Activated T-cell treated with anti-CD3 and anti-CD28 coated beads, Interleukin-2, amount 50 U/mL, for 24 hours (primary cell): ENCODE results near the gene ENDOD1.
"Not testable (repeated sequence)": the region's sequence is repeated elsewhere in the genome, so short reads cannot be mapped to it uniquely, and the experiment has no call there.

Experiments
- DNase-seq: peaks from one replicate; pipeline ENCODE4 v3.0.0-alpha.2; 2020
- H3K27ac Mint-ChIP-seq: 2 replicates; pipeline ENCODE4 v1.8.0; 2020; ENCODE audit warnings: mild to moderate bottlenecking, mixed read lengths
- H3K27me3 Mint-ChIP-seq: 2 replicates; pipeline ENCODE4 v1.8.0; 2020; ENCODE audit warnings: mixed read lengths
- H3K36me3 Mint-ChIP-seq: 2 replicates; pipeline ENCODE4 v1.8.0; 2020; ENCODE audit warnings: low read depth, mixed read lengths
- H3K4me1 Mint-ChIP-seq: 2 replicates; pipeline ENCODE4 v1.8.0; 2020; ENCODE audit warnings: low read depth, mixed read lengths
- H3K4me3 Mint-ChIP-seq: 2 replicates; pipeline ENCODE4 v1.8.0; 2020; ENCODE audit warnings: mild to moderate bottlenecking, moderate library complexity, mixed read lengths
- H3K9me3 Mint-ChIP-seq: 2 replicates; pipeline ENCODE4 v1.8.0; 2020; ENCODE audit warnings: mixed read lengths

ENDOD1 gene

DNA sequence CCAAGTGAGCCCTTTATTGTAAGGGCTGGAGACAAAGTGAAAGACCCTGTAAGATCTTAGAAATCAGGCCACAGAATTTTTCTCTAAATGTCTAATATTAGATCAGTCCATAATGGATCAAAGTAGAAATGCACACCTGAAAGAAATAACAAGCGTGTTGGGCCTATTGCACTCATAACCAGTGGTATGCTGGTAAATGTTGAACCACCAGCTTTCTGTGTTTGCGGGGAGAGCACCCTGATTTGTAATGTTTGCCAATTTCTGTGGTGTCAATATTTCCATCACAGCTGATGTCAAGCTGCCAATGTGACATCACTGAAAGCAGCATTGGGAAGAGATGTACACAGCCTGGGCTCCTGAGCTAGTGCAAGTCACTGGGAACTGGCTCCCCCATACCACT lies 46.2 kb downstream of the ENDOD1 start:
- Mint-ChIP-seq H3K36me3 (peaks cover 4% of the 10 kb centered on the region), H3K27ac (no peak overlapping the region), H3K9me3 (no peaks in the 10 kb centered on the region), H3K4me1 (peaks cover 2% of the 10 kb centered on the region), H3K4me3 (no peak overlapping the region), H3K27me3 (no peaks in the 10 kb centered on the region)
- DNase-seq: no peak

DNA sequence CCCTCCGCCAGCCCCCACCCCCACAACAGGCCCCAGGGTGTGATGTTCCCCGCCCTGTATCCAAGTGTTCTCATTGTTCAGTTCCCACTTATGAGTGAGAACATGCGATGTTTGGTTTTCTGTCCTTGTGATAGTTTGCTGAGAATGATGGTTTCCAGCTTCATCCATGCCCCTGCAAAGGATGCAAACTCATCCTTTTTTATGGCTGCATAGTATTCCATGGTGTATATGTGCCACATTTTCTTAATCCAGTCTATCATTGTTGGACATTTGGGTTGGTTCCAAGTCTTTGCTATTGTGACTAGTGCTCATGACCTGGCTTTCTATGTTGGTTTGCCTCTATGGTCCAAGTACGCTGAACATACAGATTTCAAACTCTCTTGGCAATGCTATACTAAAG lies 47.1 kb downstream of the ENDOD1 start:
- not testable (repeated sequence) for H3K4me3 Mint-ChIP-seq, H3K27ac Mint-ChIP-seq, H3K4me1 Mint-ChIP-seq, H3K9me3 Mint-ChIP-seq, H3K36me3 Mint-ChIP-seq, DNase-seq, H3K27me3 Mint-ChIP-seq

DNA sequence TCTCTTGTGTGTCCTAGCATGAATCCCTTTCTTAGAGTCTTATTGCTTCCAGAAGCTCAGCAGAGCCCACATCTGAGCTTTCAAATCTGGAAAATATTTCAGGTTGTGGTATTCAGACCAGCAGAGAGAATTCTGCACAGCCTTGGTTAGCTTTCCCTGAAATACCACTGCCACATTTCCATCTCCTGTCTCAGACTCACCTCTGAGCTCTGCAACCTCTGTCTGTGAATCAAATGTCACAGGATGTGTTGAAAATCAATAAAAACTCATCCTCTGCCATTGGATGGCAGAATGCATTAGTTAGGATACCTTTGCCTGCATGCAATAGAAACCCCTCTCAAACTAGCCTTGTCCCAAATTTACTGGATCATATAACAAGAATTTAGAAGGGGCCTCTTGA lies 47.7 kb downstream of the ENDOD1 start:
- H3K27ac Mint-ChIP-seq: no peak overlapping the region
- H3K4me1 Mint-ChIP-seq: peaks cover 2% of the 10 kb centered on the region
- H3K9me3 Mint-ChIP-seq: no peaks in the 10 kb centered on the region
- H3K27me3 Mint-ChIP-seq: peaks cover 2% of the 10 kb centered on the region
- H3K36me3 Mint-ChIP-seq: no peaks in the 10 kb centered on the region
- H3K4me3 Mint-ChIP-seq: no peak overlapping the region
- DNase-seq: no peak

GRCh38 chr11:95138448-95138847 lies 48.8 kb downstream of the ENDOD1 start:
- H3K27ac Mint-ChIP-seq: no peak overlapping the region
- peaks cover 10% of the 10 kb centered on the region for H3K27me3 Mint-ChIP-seq
- H3K36me3 Mint-ChIP-seq: no peaks in the 10 kb centered on the region
- peaks cover 2% of the 10 kb centered on the region for H3K4me1 Mint-ChIP-seq
- no peak for DNase-seq
- H3K4me3 Mint-ChIP-seq: no peak overlapping the region
- no peaks in the 10 kb centered on the region for H3K9me3 Mint-ChIP-seq

DNA sequence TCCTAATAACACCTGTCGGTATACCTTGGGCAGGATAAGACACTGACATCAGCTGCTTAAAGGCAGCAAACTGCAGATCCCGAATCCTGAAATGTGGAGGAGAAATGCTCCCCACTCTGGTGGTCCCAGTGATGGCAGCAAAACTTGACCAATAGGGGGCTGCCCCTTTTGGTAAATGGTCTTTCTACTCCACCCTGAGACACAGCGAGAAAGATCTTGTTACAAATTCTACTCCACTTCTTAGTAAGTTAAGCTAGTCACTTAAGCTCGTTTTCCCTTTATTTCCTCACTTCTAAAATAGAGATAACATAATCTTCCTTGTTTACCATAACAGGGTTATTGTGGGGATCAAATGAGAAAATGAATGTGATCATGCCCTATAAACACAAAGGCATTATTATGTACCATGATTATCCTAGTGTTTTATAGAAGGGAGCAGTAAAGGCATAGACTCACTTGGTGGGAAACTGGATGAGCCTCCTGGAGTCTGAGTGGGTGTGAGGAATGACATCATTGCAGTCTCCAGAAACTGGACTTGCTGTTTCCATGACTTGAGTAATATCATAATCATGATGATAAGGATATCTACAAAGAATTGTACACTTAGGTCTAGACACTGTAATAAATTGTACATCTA lies 50.9 kb downstream of the ENDOD1 start:
- DNase-seq: no peak

GRCh38 chr11:95142431-95142830 lies 52.8 kb downstream of the ENDOD1 start:
- Mint-ChIP-seq H3K27me3 (peaks cover 34% of the 10 kb centered on the region), H3K4me3 (no peak overlapping the region), H3K36me3 (no peaks in the 10 kb centered on the region), H3K9me3 (no peaks in the 10 kb centered on the region), H3K4me1 (peaks cover 5% of the 10 kb centered on the region), H3K27ac (no peak overlapping the region)
- no peak for DNase-seq

More for the DNA sequence above, 50.9 kb downstream of the ENDOD1 start:
- peaks cover 3% of the 10 kb centered on the region for H3K4me1 Mint-ChIP-seq
- H3K4me3 Mint-ChIP-seq: no peak overlapping the region
- peaks cover 27% of the 10 kb centered on the region for H3K27me3 Mint-ChIP-seq
- no peaks in the 10 kb centered on the region for H3K36me3 Mint-ChIP-seq
- no peak overlapping the region for H3K27ac Mint-ChIP-seq
- no peaks in the 10 kb centered on the region for H3K9me3 Mint-ChIP-seq

GRCh38 chr11:95143106-95143681 lies 53.5 kb downstream of the ENDOD1 start:
- Mint-ChIP-seq H3K36me3 (no peaks in the 10 kb centered on the region), H3K4me1 (peaks cover 9% of the 10 kb centered on the region), H3K27ac (no peak overlapping the region), H3K27me3 (peaks cover 34% of the 10 kb centered on the region), H3K9me3 (no peaks in the 10 kb centered on the region), H3K4me3 (no peak overlapping the region)
- no peak for DNase-seq

DNA sequence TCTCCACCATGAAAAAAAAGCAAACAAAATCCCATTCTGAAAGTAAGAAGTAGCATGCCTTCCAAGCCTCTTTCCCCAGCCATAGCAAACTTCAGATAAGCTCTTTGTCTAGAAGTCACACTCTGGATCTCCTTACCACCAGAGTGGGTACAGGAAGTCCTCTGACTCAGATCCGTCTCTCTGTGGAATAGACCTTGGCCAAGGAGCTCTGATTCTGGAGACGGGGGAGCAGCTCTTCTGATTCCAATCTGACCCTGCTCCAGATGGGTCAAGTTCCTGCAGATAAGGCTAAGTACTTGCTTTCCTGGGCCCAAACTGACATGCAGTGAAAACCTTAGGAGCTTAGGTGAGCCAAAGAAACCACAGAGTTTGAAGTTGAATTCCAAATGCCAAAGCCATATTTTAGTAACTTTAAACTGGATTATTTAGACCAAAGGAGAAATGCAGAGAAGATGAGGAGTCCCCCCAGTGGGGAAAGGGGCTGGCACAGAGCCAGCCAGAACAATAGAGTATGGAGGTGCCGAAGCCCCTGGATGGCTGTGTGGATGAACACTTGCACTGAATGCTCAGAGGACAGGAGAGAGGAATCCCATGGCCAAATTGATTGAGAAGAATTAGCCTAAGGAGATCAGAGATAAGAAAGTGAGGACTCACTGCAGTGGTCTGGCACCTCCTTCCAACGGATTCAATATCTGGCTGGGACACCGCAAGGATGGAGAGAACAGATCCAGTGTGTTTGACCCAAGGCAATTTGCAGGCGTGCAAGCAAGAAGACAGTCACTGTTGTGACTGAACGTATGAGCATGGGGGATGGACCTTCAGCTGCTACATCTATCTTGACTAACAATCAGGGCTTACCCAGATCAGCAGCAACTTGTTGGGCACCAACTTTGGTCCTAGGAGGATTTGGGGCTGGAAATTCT lies 54.9 kb downstream of the ENDOD1 start:
- Mint-ChIP-seq H3K4me1 (peaks cover 17% of the 10 kb centered on the region), H3K9me3 (no peaks in the 10 kb centered on the region), H3K4me3 (no peak overlapping the region), H3K27ac (no peak overlapping the region), H3K27me3 (peaks cover 36% of the 10 kb centered on the region), H3K36me3 (no peaks in the 10 kb centered on the region)
- DNase-seq: no peak

- H3K36me3 Mint-ChIP-seq: no peaks in the 10 kb centered on the region
- no peak overlapping the region for H3K4me3 Mint-ChIP-seq
- H3K9me3 Mint-ChIP-seq: no peaks in the 10 kb centered on the region
- H3K27me3 Mint-ChIP-seq: peaks cover 37% of the 10 kb centered on the region
- DNase-seq: no peak
- peaks cover 22% of the 10 kb centered on the region for H3K4me1 Mint-ChIP-seq
- H3K27ac Mint-ChIP-seq: no peak overlapping the region
Observed at GRCh38 chr11:95145430-95146060, 55.9 kb downstream of the ENDOD1 start.

- Mint-ChIP-seq H3K27ac (no peak overlapping the region), H3K4me1 (peaks cover 34% of the 10 kb centered on the region), H3K27me3 (peaks cover 34% of the 10 kb centered on the region), H3K4me3 (no peak overlapping the region), H3K9me3 (no peaks in the 10 kb centered on the region), H3K36me3 (no peaks in the 10 kb centered on the region)
- DNase-seq: no peak
Observed at GRCh38 chr11:95147364-95147905, 57.8 kb downstream of the ENDOD1 start.

DNA sequence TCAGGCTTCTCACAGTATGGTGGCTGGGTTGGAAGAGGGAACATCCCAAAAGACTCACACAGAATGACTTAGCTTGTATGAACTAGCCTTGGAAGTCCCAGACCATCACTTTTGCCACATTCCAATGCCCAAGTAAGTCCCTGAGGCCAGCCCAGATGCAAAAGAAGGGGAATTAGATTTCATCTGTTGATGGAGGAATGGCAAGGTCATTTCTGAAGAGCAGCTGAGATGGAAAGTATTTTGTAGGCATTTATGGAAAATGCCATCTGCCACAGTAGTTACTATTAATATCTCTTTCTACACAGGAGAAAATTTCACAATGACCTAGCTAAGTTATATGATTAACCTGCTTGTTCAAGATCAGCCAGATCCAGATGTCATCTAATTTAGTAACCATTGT lies 58.8 kb downstream of the ENDOD1 start:
- H3K4me1 Mint-ChIP-seq: peaks cover 43% of the 10 kb centered on the region
- no peak for DNase-seq
- no peak overlapping the region for H3K4me3 Mint-ChIP-seq
- H3K36me3 Mint-ChIP-seq: no peaks in the 10 kb centered on the region
- H3K27ac Mint-ChIP-seq: no peak overlapping the region
- H3K27me3 Mint-ChIP-seq: peaks cover 28% of the 10 kb centered on the region
- no peaks in the 10 kb centered on the region for H3K9me3 Mint-ChIP-seq

DNA sequence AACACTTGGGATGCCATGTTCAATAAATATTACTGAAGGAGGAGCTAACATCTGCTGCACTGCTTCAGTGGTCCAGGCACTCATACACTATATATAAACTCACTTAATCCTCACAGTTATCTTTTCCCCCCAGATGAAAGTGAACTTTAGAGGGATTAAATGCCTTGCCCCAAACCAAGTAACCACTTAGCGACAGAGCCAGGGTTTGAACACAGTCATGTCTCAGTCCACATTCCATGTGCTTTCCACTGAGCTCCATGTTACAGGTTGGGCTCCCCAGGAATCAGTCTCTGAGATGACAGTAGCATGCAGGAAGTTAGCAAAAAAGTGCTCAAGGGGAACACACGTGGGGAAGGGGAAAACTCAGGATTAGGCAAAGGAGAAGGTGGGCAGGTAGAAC lies 59.3 kb downstream of the ENDOD1 start:
- H3K27ac Mint-ChIP-seq: no peak overlapping the region
- no peak overlapping the region for H3K4me3 Mint-ChIP-seq
- H3K27me3 Mint-ChIP-seq: peaks cover 23% of the 10 kb centered on the region
- peaks cover 49% of the 10 kb centered on the region for H3K4me1 Mint-ChIP-seq
- no peaks in the 10 kb centered on the region for H3K36me3 Mint-ChIP-seq
- no peaks in the 10 kb centered on the region for H3K9me3 Mint-ChIP-seq
- DNase-seq: no peak

DNA sequence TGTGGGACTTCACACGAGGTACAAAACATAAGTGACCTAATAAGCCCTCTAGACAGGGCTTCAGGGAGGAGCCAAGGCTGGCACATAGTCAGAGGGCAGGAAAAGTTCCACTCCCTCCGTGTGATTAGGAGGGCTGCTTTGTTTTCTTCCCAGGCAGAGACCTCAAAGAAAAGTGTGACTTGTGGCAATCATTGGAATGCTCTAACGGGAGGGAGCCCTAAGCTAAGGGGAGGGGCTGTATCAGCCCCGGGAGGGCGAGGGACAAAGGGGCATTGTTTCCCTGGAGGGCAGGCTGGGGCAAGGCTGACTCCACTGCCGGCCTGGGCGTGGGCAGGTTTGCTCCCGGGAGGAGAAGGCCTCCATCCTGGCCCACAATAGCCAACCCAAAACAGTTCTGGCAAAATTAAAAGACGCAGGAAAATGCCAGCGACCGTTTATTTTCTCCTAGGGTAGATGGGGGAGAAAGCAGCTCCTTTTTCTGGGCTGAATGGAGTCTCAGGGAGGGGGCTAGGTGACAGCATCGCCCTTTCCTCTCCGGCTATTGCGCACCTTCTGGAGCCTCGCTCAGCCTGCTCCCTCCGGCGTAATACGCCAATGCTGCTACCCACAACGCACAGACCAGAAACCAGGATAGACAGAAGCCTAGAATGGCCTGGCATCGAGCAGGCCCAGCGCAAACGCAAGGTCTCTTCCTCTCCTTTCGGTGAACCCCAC lies 60.2 kb downstream of the ENDOD1 start:
- peak overlapping the region; percentile 80 for H3K4me3 Mint-ChIP-seq
- no peaks in the 10 kb centered on the region for H3K9me3 Mint-ChIP-seq
- H3K27me3 Mint-ChIP-seq: peaks cover 15% of the 10 kb centered on the region
- no peak for DNase-seq
- no peaks in the 10 kb centered on the region for H3K36me3 Mint-ChIP-seq
- H3K27ac Mint-ChIP-seq: peak overlapping the region; percentile 90
- H3K4me1 Mint-ChIP-seq: peaks cover 53% of the 10 kb centered on the region
